ENCODE results near the gene CYP3A4.
"Not testable (repeated sequence)": the region's sequence is repeated elsewhere in the genome, so short reads cannot be mapped to it uniquely, and the experiment has no call there.

CYP3A4 gene

GRCh38 chr7:99723201-99723600 is 60.8 kb downstream of the CYP3A4 start:
- not testable (repeated sequence) for DNase-seq (ENCODE audit: low spot score)

- DNase-seq (ENCODE audit: low spot score), result no peak
These were observed 63.0 kb downstream of the CYP3A4 start for GRCh38 chr7:99720800-99721595.

- DNase-seq (ENCODE audit: low spot score), result no peak
These were observed 63.8 kb downstream of the CYP3A4 start for GRCh38 chr7:99719996-99720769.

GRCh38 chr7:99713995-99714570 is 69.9 kb downstream of the CYP3A4 start:
- DNase-seq (ENCODE audit: low spot score), result no peak

GRCh38 chr7:99709838-99710578 is 74.0 kb downstream of the CYP3A4 start:
- DNase-seq (ENCODE audit: low spot score), result no peak

- DNase-seq (ENCODE audit: low spot score), result no peak
These were observed 74.7 kb downstream of the CYP3A4 start for GRCh38 chr7:99709260-99709659.

- DNase-seq (ENCODE audit: low spot score), result no peak
These were observed 76.9 kb downstream of the CYP3A4 start for GRCh38 chr7:99707096-99707495.

Measured in germinal center (tissue), 1 donor.